ENCODE measurements around the gene MATK. TPM values are rescaled to one million over a fixed set of nuclear protein-coding genes. Genes with fewer than 3 reads are reported as not detected.

MATK gene
- total and polyA plus RNA-seq, 2 donors = 12.0 to 16.2 TPM

Other genes with a start within 250 kb of the MATK start
- 0.61 TPM for gene TEKTIP1, start 247.2 kb downstream of the MATK start, total RNA-seq
- gene TEKTIP1, start 247.2 kb downstream of the MATK start, polyA plus RNA-seq = 4.9 TPM
- 47.5 TPM for gene MFSD12, start 228.8 kb downstream of the MATK start, total RNA-seq
- 76.0 TPM for gene MFSD12, start 228.8 kb downstream of the MATK start, polyA plus RNA-seq
- gene HMG20B, start 213.4 kb downstream of the MATK start, total RNA-seq = 116 TPM
- gene HMG20B, start 213.4 kb downstream of the MATK start, polyA plus RNA-seq = 111 TPM
- 0.52 TPM for gene GIPC3, start 200.9 kb downstream of the MATK start, total RNA-seq
- gene GIPC3, start 200.9 kb downstream of the MATK start, polyA plus RNA-seq = 0.91 TPM
- 0.28 TPM for gene TBXA2R, start 179.5 kb downstream of the MATK start, total RNA-seq
- 1.2 TPM for gene TBXA2R, start 179.5 kb downstream of the MATK start, polyA plus RNA-seq
- gene CACTIN, start 159.6 kb downstream of the MATK start, total RNA-seq = 24.4 TPM
- 20.4 TPM for gene CACTIN, start 159.6 kb downstream of the MATK start, polyA plus RNA-seq
- 3.4 TPM for gene PIP5K1C, start 85.9 kb downstream of the MATK start, total RNA-seq
- gene PIP5K1C, start 85.9 kb downstream of the MATK start, polyA plus RNA-seq = 14.0 TPM
- 1.4 TPM for gene TJP3, start 78.0 kb downstream of the MATK start, total RNA-seq
- 3.3 TPM for gene TJP3, start 78.0 kb downstream of the MATK start, polyA plus RNA-seq
- gene APBA3, start 24.7 kb downstream of the MATK start, total RNA-seq = 23.7 TPM
- gene APBA3, start 24.7 kb downstream of the MATK start, polyA plus RNA-seq = 26.1 TPM
- 138 TPM for gene MRPL54, start 23.7 kb downstream of the MATK start, total RNA-seq
- 95.9 TPM for gene MRPL54, start 23.7 kb downstream of the MATK start, polyA plus RNA-seq
- gene RAX2, start 14.2 kb downstream of the MATK start, total RNA-seq = 0.09 TPM
- gene RAX2, start 14.2 kb downstream of the MATK start, polyA plus RNA-seq = 0.07 TPM
- 0.33 TPM for gene ZFR2, start 82.7 kb upstream of the MATK start, total RNA-seq
- gene ZFR2, start 82.7 kb upstream of the MATK start, polyA plus RNA-seq = 0.32 TPM
- 0.09 TPM for gene ATCAY, start 94.3 kb upstream of the MATK start, total RNA-seq
- 0.09 TPM for gene ATCAY, start 94.3 kb upstream of the MATK start, polyA plus RNA-seq
- 0.14 TPM for gene NMRK2, start 146.7 kb upstream of the MATK start, total RNA-seq
- 1.1 TPM for gene NMRK2, start 146.7 kb upstream of the MATK start, polyA plus RNA-seq
- gene DAPK3, start 184.7 kb upstream of the MATK start, total RNA-seq = 21.2 TPM
- gene DAPK3, start 184.7 kb upstream of the MATK start, polyA plus RNA-seq = 50.7 TPM
- 1,612 TPM for gene EEF2, start 199.1 kb upstream of the MATK start, total RNA-seq
- 815 TPM for gene EEF2, start 199.1 kb upstream of the MATK start, polyA plus RNA-seq
- 13.4 TPM for gene PIAS4, start 221.4 kb upstream of the MATK start, total RNA-seq
- gene PIAS4, start 221.4 kb upstream of the MATK start, polyA plus RNA-seq = 10.8 TPM